H9 (cell line): ENCODE data around the gene NEGR1. TPM values are rescaled to one million over a fixed set of nuclear protein-coding genes. Genes with fewer than 3 reads are reported as not detected.

Source experiments
- DNase-seq: peaks from one replicate; pipeline ENCODE4 v3.0.0-alpha.2; 2017
- H2AFZ ChIP-seq: one replicate; pipeline ENCODE4 v1.6.1; 2013; ENCODE audit warnings: mild to moderate bottlenecking, low read length, control low read depth, moderate library complexity
- H2AK5ac ChIP-seq: 2 replicates; pipeline ENCODE4 v1.6.1; 2013; ENCODE audit warnings: low read length, control low read depth, mixed read lengths; ENCODE audit not compliant: insufficient read length
- H2BK120ac ChIP-seq: one replicate; pipeline ENCODE4 v1.6.1; 2013; ENCODE audit warnings: low read depth, mild to moderate bottlenecking, low read length, control low read depth, inconsistent platforms; ENCODE audit not compliant: poor library complexity, severe bottlenecking
- H2BK12ac ChIP-seq: 2 replicates; pipeline ENCODE4 v1.6.1; 2013; ENCODE audit warnings: low read length, control low read depth, mixed read lengths, low read depth; ENCODE audit not compliant: insufficient read length
- H2BK15ac ChIP-seq: 2 replicates; pipeline ENCODE4 v1.6.1; 2013; ENCODE audit warnings: low read depth, low read length, control low read depth
- H2BK20ac ChIP-seq: one replicate; pipeline ENCODE4 v1.6.1; 2013; ENCODE audit warnings: low read depth, mild to moderate bottlenecking, low read length, control low read depth, inconsistent platforms; ENCODE audit not compliant: poor library complexity, severe bottlenecking
- H2BK5ac ChIP-seq: 2 replicates; pipeline ENCODE4 v1.6.1; 2013; ENCODE audit warnings: low read length, control low read depth, mixed read lengths; ENCODE audit not compliant: insufficient read length
- H3K14ac ChIP-seq: 2 replicates; pipeline ENCODE4 v1.6.1; 2013; ENCODE audit warnings: low read length, control low read depth; ENCODE audit not compliant: insufficient read depth
- H3K18ac ChIP-seq: 2 replicates; pipeline ENCODE4 v1.6.1; 2013; ENCODE audit warnings: low read depth, mild to moderate bottlenecking, mixed read lengths, low read length, control low read depth; ENCODE audit not compliant: insufficient read length
- H3K23ac ChIP-seq: 2 replicates; pipeline ENCODE4 v1.6.1; 2013; ENCODE audit warnings: low read length, control low read depth, mixed read lengths, low read depth; ENCODE audit not compliant: insufficient read length
- H3K23me2 ChIP-seq: 2 replicates; pipeline ENCODE4 v1.6.1; 2013; ENCODE audit warnings: low read depth, mild to moderate bottlenecking, mixed read lengths, low read length, control low read depth; ENCODE audit not compliant: insufficient read length, poor library complexity, severe bottlenecking
- H3K27ac ChIP-seq: 2 replicates; pipeline ENCODE4 v1.5.1; 2013; ENCODE audit warnings: low read length, control low read depth, mixed read lengths, low read depth; ENCODE audit not compliant: insufficient read length
- H3K27me3 ChIP-seq: 2 replicates; pipeline ENCODE4 v1.6.1; 2013; ENCODE audit warnings: low read length, control low read depth, inconsistent platforms; ENCODE audit not compliant: insufficient read depth
- H3K4ac ChIP-seq: 2 replicates; pipeline ENCODE4 v1.6.1; 2013; ENCODE audit warnings: low read depth, mild to moderate bottlenecking, control low read depth, inconsistent platforms, low read length, moderate library complexity
- H3K4me1 ChIP-seq: 2 replicates; pipeline ENCODE4 v1.6.1; 2013; ENCODE audit warnings: low read length, control low read depth, inconsistent platforms; ENCODE audit not compliant: insufficient read depth
- H3K4me2 ChIP-seq: 2 replicates; pipeline ENCODE4 v1.6.1; 2013; ENCODE audit warnings: low read length, control low read depth, mixed read lengths; ENCODE audit not compliant: insufficient read length, insufficient read depth
- H3K56ac ChIP-seq: 2 replicates; pipeline ENCODE4 v1.6.1; 2013; ENCODE audit warnings: low read depth, mild to moderate bottlenecking, mixed read lengths, low read length, control low read depth; ENCODE audit not compliant: insufficient read length
- H3K79me1 ChIP-seq: 2 replicates; pipeline ENCODE4 v1.6.1; 2013; ENCODE audit warnings: low read depth, mild to moderate bottlenecking, moderate library complexity, low read length, control low read depth, inconsistent platforms; ENCODE audit not compliant: insufficient read depth, poor library complexity, severe bottlenecking
- H3K79me2 ChIP-seq: 2 replicates; pipeline ENCODE4 v1.6.1; 2013; ENCODE audit warnings: low read length, control low read depth, inconsistent platforms; ENCODE audit not compliant: insufficient read depth
- H3K9ac ChIP-seq: 2 replicates; pipeline ENCODE4 v1.6.1; 2013; ENCODE audit warnings: low read length, control low read depth, mixed read lengths; ENCODE audit not compliant: insufficient read length; ENCODE audit errors: extremely low read depth
- H3K9me3 ChIP-seq: one replicate; pipeline ENCODE4 v1.6.1; 2013; ENCODE audit warnings: low read depth, low read length, inconsistent platforms; ENCODE audit not compliant: control insufficient read depth
- H3T11ph ChIP-seq: one replicate; pipeline ENCODE4 v1.6.1; 2013; ENCODE audit warnings: mild to moderate bottlenecking, low read length, control low read depth, inconsistent platforms
- H4K20me1 ChIP-seq: one replicate; pipeline ENCODE4 v1.6.1; 2013; ENCODE audit not compliant: control insufficient read depth, insufficient read length, insufficient read depth
- H4K5ac ChIP-seq: 2 replicates; pipeline ENCODE4 v1.6.1; 2013; ENCODE audit warnings: low read depth, mild to moderate bottlenecking, mixed read lengths, low read length, control low read depth; ENCODE audit not compliant: insufficient read length
- H4K8ac ChIP-seq: replicated peaks from 2 replicates; pipeline ENCODE4 v1.6.1; 2013; ENCODE audit warnings: low read length, control low read depth, mixed read lengths, low read depth; ENCODE audit not compliant: insufficient read length
- H4K91ac ChIP-seq: 2 replicates; pipeline ENCODE4 v1.6.1; 2013; ENCODE audit warnings: low read depth, mild to moderate bottlenecking, moderate library complexity, mixed read lengths, low read length, control low read depth; ENCODE audit not compliant: insufficient read length
- H3K27ac Mint-ChIP-seq, 3 experiments: 2 replicates in 2 of 3; 3 replicates in 1 of 3; pipeline ENCODE4 v1.8.0; 2020 to 2021; ENCODE audit warnings: mixed read lengths in 3 of 3, mild to moderate bottlenecking in 1 of 3, moderate library complexity in 1 of 3
- H3K27me3 Mint-ChIP-seq: 2 replicates; pipeline ENCODE4 v1.8.0; 2021; ENCODE audit warnings: low read depth, mild to moderate bottlenecking, moderate library complexity, mixed read lengths
- H3K36me3 Mint-ChIP-seq, 3 experiments: 2 replicates in 2 of 3; 3 replicates in 1 of 3; pipeline ENCODE4 v1.8.0; 2020 to 2021; ENCODE audit warnings: low read depth in 3 of 3, mixed read lengths in 3 of 3; ENCODE audit not compliant: insufficient read depth in 1 of 3
- H3K4me1 Mint-ChIP-seq, 2 experiments: 2 replicates each; pipeline ENCODE4 v1.8.0; 2020; ENCODE audit warnings: mixed read lengths in 2 of 2
- H3K4me3 Mint-ChIP-seq, 2 experiments: 2 replicates in 1 of 2; 3 replicates in 1 of 2; pipeline ENCODE4 v1.8.0; 2020 to 2021; ENCODE audit warnings: mild to moderate bottlenecking in 2 of 2, mixed read lengths in 2 of 2, moderate library complexity in 1 of 2
- H3K9me3 Mint-ChIP-seq, 2 experiments: 2 replicates in 1 of 2; 3 replicates in 1 of 2; pipeline ENCODE4 v1.8.0; 2020; ENCODE audit warnings: mild to moderate bottlenecking in 2 of 2, mixed read lengths in 2 of 2, moderate library complexity in 1 of 2
- CTCF ChIP-seq: fragments of 200-600 bp; sonication (generic); conservative IDR thresholded peaks from 3 replicates; pipeline ENCODE4 v1.8.0; 2021; ENCODE audit warnings: antibody characterized with exemption, mild to moderate bottlenecking
- total RNA-seq: library from RNA; stranded (reverse); gene quantifications from 2 replicates; pipeline ENCODE4 v1.2.1, GENCODE V29; 2021

The NEGR1 gene
- total RNA-seq, 1 experiment from 2014 or later = 0.13 TPM

- Histone ChIP-seq H3K14ac (no peak overlapping the region), H3K27ac (no peak overlapping the region), H2AK5ac (no peak overlapping the region), H2AFZ (no peak overlapping the region), H3K56ac (no peak overlapping the region), H3K79me1 (no peaks in the 10 kb centered on the region), H3K4me2 (no peak overlapping the region), H2BK20ac (no peak overlapping the region), H4K20me1 (no peaks in the 10 kb centered on the region), H4K5ac (no peak overlapping the region), H2BK12ac (no peak overlapping the region), H2BK15ac (no peak overlapping the region), H4K91ac (no peak overlapping the region), H4K8ac (no peak overlapping the region), H2BK5ac (no peak overlapping the region), H3K79me2 (no peaks in the 10 kb centered on the region), H3K27me3 (peaks cover 6% of the 10 kb centered on the region), H3K23me2 (no peaks in the 10 kb centered on the region), H3K9me3 (no peaks in the 10 kb centered on the region), H3K18ac (no peak overlapping the region), H3T11ph (no peak overlapping the region), H3K4me1 (no peaks in the 10 kb centered on the region), H3K4ac (no peak overlapping the region), H3K23ac (no peak overlapping the region), H2BK120ac (no peak overlapping the region), H3K9ac (no peak overlapping the region)
- no peak overlapping the region for H3K27ac Mint-ChIP-seq
- H3K27me3 Mint-ChIP-seq = peaks cover 75% of the 10 kb centered on the region
- H3K9me3 Mint-ChIP-seq = peaks cover 18 to 22% of the 10 kb centered on the region in 2 experiments; a peak in 4 of 5 replicates
- peaks cover 4 to 24% (median 9%) of the 10 kb centered on the region in 3 experiments; a peak in 5 of 7 replicates for H3K36me3 Mint-ChIP-seq
- TF ChIP-seq CTCF = no peak
- DNase-seq = peak; percentile 25
- H3K4me3 Mint-ChIP-seq = no peak overlapping the region
- peaks cover 11 to 15% of the 10 kb centered on the region in 2 experiments for H3K4me1 Mint-ChIP-seq
These were observed 889.0 kb downstream of the NEGR1 start for GRCh38 chr1:71393301-71393700.
